Uterus (tissue), 4 donors: Measurements from ENCODE around the gene KNL1. TPM values are rescaled to one million over a fixed set of nuclear protein-coding genes. Genes with fewer than 3 reads are reported as not detected.
"Not testable (repeated sequence)": the region's sequence is repeated elsewhere in the genome, so short reads cannot be mapped to it uniquely, and the experiment has no call there.

Experiments used
- DNase-seq, 2 donors: peaks; one replicate each; pipeline ENCODE4 v3.0.0-alpha.2; 2019 to 2020
- H3K27ac ChIP-seq, 2 donors: fragments of 200-600 bp; sonication (generic); 1 replicate in 1 of 2; 2 replicates in 1 of 2; pipeline ENCODE4 v1.5.1; 2016 to 2018
- H3K27me3 ChIP-seq, 2 donors: fragments of 200-600 bp; sonication (generic); one replicate each; pipeline ENCODE4 v1.5.1; 2018 to 2019; ENCODE audit warnings: control low read depth in 1 of 2
- H3K36me3 ChIP-seq, 2 donors: fragments of 200-600 bp; sonication (generic); one replicate each; pipeline ENCODE4 v1.5.1; 2019; ENCODE audit warnings: control low read depth in 1 of 2
- H3K4me1 ChIP-seq, 2 donors: fragments of 200-600 bp; sonication (generic); one replicate each; pipeline ENCODE4 v1.5.1; 2018 to 2019; ENCODE audit warnings: control low read depth in 1 of 2
- H3K4me3 ChIP-seq, 2 donors: fragments of 200-600 bp; sonication (generic); 1 replicate in 1 of 2; 2 replicates in 1 of 2; pipeline ENCODE4 v1.5.1; 2018 to 2019; ENCODE audit warnings: mild to moderate bottlenecking in 1 of 2
- H3K9me3 ChIP-seq, 2 donors: fragments of 200-600 bp; sonication (generic); one replicate each; pipeline ENCODE4 v1.5.1; 2019; ENCODE audit warnings: control low read depth in 1 of 2
- POLR2A ChIP-seq, 2 donors: fragments of 450-650 bp; IDR thresholded peaks; one replicate each; pipeline ENCODE4 v1.6.1; 2016; ENCODE audit warnings: antibody characterized with exemption in 2 of 2, mild to moderate bottlenecking in 1 of 2, moderate library complexity in 1 of 2
- intact Hi-C: fragments of 100-400 bp; cut with DNase I; formaldehyde crosslinking; loops from one replicate; pipeline ENCODE4 v1.15.1; 2023; ENCODE audit warnings: low total_unique reads
- total RNA-seq, 4 donors: library from RNA; depleted of rRNA in 3 of 4; stranded (reverse); fragments of >200 nt in 3 of 4; gene quantifications; one replicate each; pipeline versions ENCODE4 v1.1.0 to v1.2.4, GENCODE V29; 2014 to 2023
- TF ChIP-seq, protein P1 (sequence below), 4 experiments: fragments of 200-600 bp in 2 of 4; fragments of 450-650 bp in 2 of 4; sonication (generic) in 2 of 4; IDR thresholded peaks; one replicate each; pipeline ENCODE4 v1.5.1; 2016 to 2019; ENCODE audit warnings: antibody characterized with exemption in 4 of 4, mild to moderate bottlenecking in 2 of 4, moderate library complexity in 1 of 4
- donor health status: DM: yes; HTN: yes; CAD: no.

The KNL1 gene
- total RNA-seq, 4 donors from 2014 or later, result 0.26 to 33.5 (median 0.55) TPM; not detected in 1

DNA sequence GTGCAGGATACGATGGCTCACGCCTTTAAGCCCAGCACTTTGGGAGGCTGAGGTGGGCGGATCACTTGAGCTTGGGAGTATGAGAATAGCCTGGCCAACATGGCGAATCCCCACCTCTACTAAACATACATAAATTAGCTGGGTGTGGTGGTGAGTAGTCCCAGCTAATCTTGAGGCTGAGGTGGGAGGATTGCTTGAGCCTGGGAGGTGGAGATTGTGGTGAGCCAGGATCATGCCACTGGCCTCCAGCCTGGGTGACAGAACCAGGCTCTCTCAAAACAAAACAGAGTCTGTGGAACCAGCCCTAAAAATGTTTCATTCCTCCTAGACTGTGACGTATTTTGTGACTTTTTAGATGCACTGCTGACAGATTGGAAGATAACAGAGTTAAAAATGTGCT, 66.6 kb downstream of the KNL1 start:
- TF ChIP-seq, protein P1, sequence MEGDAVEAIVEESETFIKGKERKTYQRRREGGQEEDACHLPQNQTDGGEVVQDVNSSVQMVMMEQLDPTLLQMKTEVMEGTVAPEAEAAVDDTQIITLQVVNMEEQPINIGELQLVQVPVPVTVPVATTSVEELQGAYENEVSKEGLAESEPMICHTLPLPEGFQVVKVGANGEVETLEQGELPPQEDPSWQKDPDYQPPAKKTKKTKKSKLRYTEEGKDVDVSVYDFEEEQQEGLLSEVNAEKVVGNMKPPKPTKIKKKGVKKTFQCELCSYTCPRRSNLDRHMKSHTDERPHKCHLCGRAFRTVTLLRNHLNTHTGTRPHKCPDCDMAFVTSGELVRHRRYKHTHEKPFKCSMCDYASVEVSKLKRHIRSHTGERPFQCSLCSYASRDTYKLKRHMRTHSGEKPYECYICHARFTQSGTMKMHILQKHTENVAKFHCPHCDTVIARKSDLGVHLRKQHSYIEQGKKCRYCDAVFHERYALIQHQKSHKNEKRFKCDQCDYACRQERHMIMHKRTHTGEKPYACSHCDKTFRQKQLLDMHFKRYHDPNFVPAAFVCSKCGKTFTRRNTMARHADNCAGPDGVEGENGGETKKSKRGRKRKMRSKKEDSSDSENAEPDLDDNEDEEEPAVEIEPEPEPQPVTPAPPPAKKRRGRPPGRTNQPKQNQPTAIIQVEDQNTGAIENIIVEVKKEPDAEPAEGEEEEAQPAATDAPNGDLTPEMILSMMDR (IDR thresholded peaks at IDR 0.05), result no peak
- no peak for TF ChIP-seq POLR2A (IDR thresholded peaks at IDR 0.05)
- intact Hi-C loops, result no loop called here
- no peak overlapping the region for H3K4me3 ChIP-seq
- DNase-seq, result no peak
- no peaks in the 10 kb centered on the region for H3K9me3 ChIP-seq
- H3K36me3 ChIP-seq, result no peaks in the 10 kb centered on the region
- H3K27me3 ChIP-seq, result no peaks in the 10 kb centered on the region
- no peaks in the 10 kb centered on the region for H3K4me1 ChIP-seq
- no peak overlapping the region for H3K27ac ChIP-seq

DNA sequence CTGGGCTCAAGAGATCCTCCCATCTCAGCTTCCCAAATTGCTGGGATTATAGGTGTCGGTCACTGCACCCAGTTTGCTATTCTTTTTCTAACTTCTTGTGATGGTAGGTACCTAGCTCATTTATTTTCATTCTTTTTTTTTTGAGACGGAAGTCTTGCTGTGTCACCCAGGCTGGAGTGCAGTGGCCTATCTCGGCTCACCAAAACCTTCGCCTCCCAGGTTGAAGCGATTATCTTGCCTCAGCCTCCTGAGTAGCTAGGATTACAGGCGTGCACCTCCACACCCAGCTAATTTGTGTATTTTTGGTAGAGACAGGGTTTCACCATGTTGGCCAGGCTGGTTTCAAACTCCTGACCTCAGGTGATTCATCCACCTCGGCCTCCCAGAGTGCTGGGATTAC, 70.9 kb downstream of the KNL1 start:
- TF ChIP-seq, protein P1 (IDR thresholded peaks at IDR 0.05), result no peak
- no peak for TF ChIP-seq POLR2A (IDR thresholded peaks at IDR 0.05)
- intact Hi-C loops, result no loop called here
- Histone ChIP-seq H3K36me3 (no peaks in the 10 kb centered on the region), H3K27me3 (no peaks in the 10 kb centered on the region), H3K4me3 (no peak overlapping the region), H3K27ac (no peak overlapping the region), H3K4me1 (no peaks in the 10 kb centered on the region), H3K9me3 (no peaks in the 10 kb centered on the region)
- DNase-seq, result no peak

DNA sequence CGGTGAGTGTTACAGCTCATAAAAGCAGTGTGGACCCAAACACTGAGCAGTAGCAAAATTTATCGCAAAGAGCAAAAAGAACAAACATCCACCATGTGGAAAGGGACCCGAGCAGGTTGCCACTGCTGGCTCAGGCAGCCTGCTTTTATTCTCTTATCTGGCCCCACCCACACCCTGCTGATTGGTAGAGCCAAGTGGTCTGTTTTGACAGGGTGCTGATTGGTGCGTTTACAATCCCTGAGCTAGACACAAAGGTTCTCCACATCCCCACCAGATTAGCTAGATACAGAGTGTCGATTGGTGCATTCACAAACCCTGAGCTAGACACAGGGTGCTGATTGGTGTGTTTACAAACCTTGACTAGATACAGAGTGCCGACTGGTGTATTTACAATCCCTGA, 82.2 kb downstream of the KNL1 start:
- DNase-seq, intact Hi-C loops, H3K36me3 ChIP-seq, H3K27ac ChIP-seq, H3K4me1 ChIP-seq, H3K4me3 ChIP-seq, H3K27me3 ChIP-seq, H3K9me3 ChIP-seq: not testable (repeated sequence)

DNA sequence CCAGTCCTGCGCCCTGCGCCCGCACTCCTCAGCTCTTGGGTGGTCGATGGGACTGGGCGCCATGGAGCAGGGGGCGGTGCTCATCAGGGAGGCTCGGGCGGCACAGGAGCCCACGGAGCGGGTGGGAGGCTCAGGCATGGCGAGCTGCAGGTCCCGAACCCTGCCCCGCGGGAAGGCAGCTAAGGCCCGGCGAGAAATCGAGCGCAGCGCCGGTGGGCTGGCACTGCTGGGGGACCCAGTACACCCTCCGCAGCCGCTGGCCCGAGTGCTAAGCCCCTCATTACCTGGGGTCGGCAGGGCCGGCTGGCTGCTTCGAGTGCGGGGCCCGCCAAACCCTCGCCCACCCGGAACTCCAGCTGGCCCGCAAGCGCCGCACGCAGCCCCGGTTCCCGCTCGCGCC, 82.9 kb downstream of the KNL1 start:
- DNase-seq, H3K4me3 ChIP-seq, H3K9me3 ChIP-seq, H3K27ac ChIP-seq, H3K4me1 ChIP-seq, H3K27me3 ChIP-seq, H3K36me3 ChIP-seq, intact Hi-C loops: not testable (repeated sequence)

DNA sequence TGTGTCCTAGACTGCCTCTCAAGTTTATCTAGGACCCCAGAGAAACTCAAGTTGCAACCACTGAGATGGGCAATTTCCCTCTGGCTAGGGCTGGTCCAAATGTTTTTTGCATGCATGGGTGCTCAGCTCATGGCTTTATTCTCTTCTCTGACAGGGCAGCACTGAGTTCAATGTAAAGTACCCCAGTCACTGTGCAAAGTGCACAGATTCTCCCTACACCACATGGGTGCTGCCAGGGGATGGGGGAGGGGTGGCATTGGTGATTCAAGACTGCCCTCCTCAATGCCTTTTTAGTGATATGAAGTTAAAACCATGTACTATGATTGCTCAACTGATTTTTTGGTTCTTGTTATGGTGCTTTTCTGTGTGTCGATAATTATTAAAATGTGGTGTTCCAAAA, 86.1 kb downstream of the KNL1 start:
- Histone ChIP-seq H3K27me3 (no peaks in the 10 kb centered on the region), H3K4me3 (no peak overlapping the region), H3K9me3 (no peaks in the 10 kb centered on the region), H3K4me1 (no peaks in the 10 kb centered on the region), H3K27ac (no peak overlapping the region), H3K36me3 (no peaks in the 10 kb centered on the region)
- intact Hi-C loops, result no loop called here
- TF ChIP-seq, protein P1 (IDR thresholded peaks at IDR 0.05), result no peak
- no peak for DNase-seq

DNA sequence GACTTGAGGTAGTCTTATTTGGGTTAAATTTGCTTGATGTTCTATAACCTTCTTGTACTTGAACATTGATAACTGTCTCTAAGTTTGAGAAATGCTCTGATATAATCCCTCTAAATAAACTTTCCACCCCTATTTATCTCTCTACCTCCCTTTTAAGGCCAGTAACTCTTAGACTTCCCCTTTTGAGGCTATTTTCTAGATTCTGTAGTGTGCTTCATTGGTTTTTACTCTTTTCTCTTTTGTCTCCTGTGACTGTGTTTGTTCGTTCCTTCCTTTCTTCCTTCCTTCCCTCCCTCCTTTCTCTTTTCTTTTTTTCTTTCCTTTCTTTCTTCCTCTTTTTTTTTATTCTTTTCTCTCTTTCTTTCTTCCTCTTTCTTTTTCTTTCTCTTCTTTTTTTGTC, 86.9 kb downstream of the KNL1 start:
- DNase-seq, H3K27me3 ChIP-seq, H3K27ac ChIP-seq, H3K4me1 ChIP-seq, H3K36me3 ChIP-seq, H3K4me3 ChIP-seq, H3K9me3 ChIP-seq, intact Hi-C loops: not testable (repeated sequence)

DNA sequence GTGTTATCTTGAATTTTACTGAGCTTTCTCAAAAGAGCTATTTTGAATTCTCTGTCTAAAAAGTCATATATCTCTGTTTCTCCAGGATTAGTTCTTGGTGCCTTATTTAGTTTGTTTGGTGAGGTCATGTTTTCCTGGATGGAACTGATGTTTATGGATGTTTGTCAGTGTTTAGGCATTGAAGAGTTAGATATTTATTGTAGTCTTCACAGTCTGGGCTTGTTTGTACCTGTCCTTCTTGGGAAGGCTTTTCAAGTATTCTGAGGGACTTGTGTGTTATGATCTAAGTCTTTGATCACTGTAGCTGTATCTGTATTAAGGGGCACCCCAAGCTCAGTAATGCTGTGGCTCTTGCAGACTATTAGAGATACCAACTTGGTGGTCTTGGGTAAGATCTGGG, 90.3 kb downstream of the KNL1 start:
- Histone ChIP-seq H3K36me3 (no peaks in the 10 kb centered on the region), H3K9me3 (no peaks in the 10 kb centered on the region), H3K27me3 (no peaks in the 10 kb centered on the region), H3K4me1 (no peaks in the 10 kb centered on the region), H3K27ac (no peak overlapping the region), H3K4me3 (no peak overlapping the region)
- TF ChIP-seq, protein P1 (IDR thresholded peaks at IDR 0.05), result no peak
- TF ChIP-seq POLR2A (IDR thresholded peaks at IDR 0.05), result no peak
- no peak for DNase-seq
- intact Hi-C loops, result no loop called here
